NT2/D1 (cell line): ENCODE results near the gene ITPRID2.

ENCODE experiments used
- DNase-seq: peaks from one replicate; pipeline ENCODE4 v3.0.0-alpha.2; 2011; ENCODE audit warnings: low read depth, low spot score
- H3K27me3 ChIP-seq: 2 replicates; pipeline ENCODE4 v1.6.0; 2011; ENCODE audit warnings: mild to moderate bottlenecking; ENCODE audit not compliant: insufficient read length, insufficient read depth
- H3K36me3 ChIP-seq: 2 replicates; pipeline ENCODE4 v1.6.1; 2011; ENCODE audit warnings: mild to moderate bottlenecking, low read length, mixed read lengths; ENCODE audit not compliant: insufficient read depth, insufficient read length
- H3K4me1 ChIP-seq: 2 replicates; pipeline ENCODE4 v1.5.1; 2011; ENCODE audit not compliant: insufficient read depth, insufficient read length
- H3K4me3 ChIP-seq: 2 replicates; pipeline ENCODE4 v1.5.1; 2011; ENCODE audit warnings: low read depth; ENCODE audit not compliant: insufficient read length
- H3K9ac ChIP-seq: 2 replicates; pipeline ENCODE4 v1.6.0; 2011; ENCODE audit warnings: low read depth; ENCODE audit not compliant: insufficient read length
- H3K9me3 ChIP-seq: 2 replicates; pipeline ENCODE4 v1.5.1; 2011; ENCODE audit warnings: mild to moderate bottlenecking, low read length; ENCODE audit not compliant: insufficient read depth
- SUZ12 ChIP-seq: IDR thresholded peaks from 2 replicates; pipeline ENCODE4 v1.6.1; 2011; ENCODE audit not compliant: insufficient read length, insufficient read depth; ENCODE audit errors: extremely low read depth
- YY1 ChIP-seq: IDR thresholded peaks from 2 replicates; pipeline ENCODE4 v1.6.1; 2011; ENCODE audit not compliant: insufficient read length, insufficient read depth
- ZNF274 ChIP-seq: IDR thresholded peaks from 2 replicates; pipeline ENCODE4 v1.6.1; 2011; ENCODE audit warnings: mild to moderate bottlenecking, low read depth, low read length

ITPRID2 gene

DNA sequence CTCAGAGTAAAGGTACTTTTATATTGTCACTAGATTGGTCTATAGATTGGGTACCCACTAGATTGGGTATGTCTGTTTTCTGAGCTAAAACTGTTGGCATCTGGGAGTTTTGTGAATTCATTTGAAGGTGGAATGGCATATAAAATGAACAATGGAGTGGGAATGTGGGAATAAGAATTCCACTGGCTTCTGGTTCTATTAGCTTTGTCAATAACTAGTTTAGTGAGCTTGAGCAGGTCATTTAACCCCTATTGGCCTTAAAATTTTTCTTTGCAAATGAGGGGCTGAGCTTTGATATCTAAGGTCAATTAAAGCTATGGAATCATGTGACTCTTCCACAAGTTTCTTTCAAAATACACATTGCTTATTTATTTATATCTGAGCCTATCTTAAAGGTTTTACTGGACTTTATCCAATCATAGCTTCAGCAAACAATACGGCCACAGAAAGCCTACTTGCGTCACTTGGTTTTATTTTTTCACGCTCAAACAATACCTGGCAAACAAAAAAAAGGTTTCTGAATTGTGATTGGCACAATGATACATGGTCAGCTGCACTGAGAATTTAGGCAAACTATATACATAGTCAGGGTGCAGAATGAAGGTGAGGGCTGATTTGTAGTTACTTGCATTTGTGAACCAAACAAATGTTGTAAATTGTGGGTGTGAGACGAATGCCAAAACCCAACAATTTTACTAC lies 28.8 kb upstream of the ITPRID2 start:
- no peak overlapping the region for H3K9ac ChIP-seq
- H3K27me3 ChIP-seq, result no peaks in the 10 kb centered on the region
- H3K4me1 ChIP-seq, result no peaks in the 10 kb centered on the region
- H3K36me3 ChIP-seq, result no peaks in the 10 kb centered on the region
- no peak for DNase-seq
- no peaks in the 10 kb centered on the region for H3K9me3 ChIP-seq
- TF ChIP-seq YY1 (no peak), SUZ12 (no peak), ZNF274 (no peak)
- H3K4me3 ChIP-seq, result no peak overlapping the region

DNA sequence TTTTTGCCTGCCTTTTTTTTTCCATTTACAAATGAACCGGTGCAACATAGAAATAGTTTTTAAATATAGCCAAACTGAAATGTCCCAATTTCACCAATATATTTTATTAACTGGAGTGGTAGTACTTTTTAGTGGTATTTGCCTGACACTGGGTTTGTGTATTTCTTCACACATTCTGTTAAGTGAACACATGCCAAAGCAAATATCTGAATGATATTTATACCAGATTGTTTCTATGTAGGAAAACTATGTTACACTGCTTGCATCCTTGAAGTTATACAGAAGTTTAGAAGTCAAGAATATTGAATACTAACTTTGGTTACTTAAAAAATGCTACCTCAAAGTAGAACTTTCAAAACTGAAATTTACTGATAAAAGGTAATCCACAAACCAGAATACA lies 19.4 kb upstream of the ITPRID2 start:
- H3K4me3 ChIP-seq, result no peak overlapping the region
- H3K36me3 ChIP-seq, result no peaks in the 10 kb centered on the region
- no peaks in the 10 kb centered on the region for H3K9me3 ChIP-seq
- DNase-seq, result no peak
- no peaks in the 10 kb centered on the region for H3K27me3 ChIP-seq
- no peak overlapping the region for H3K9ac ChIP-seq
- no peaks in the 10 kb centered on the region for H3K4me1 ChIP-seq
- TF ChIP-seq SUZ12 (no peak), YY1 (no peak), ZNF274 (no peak)

DNA sequence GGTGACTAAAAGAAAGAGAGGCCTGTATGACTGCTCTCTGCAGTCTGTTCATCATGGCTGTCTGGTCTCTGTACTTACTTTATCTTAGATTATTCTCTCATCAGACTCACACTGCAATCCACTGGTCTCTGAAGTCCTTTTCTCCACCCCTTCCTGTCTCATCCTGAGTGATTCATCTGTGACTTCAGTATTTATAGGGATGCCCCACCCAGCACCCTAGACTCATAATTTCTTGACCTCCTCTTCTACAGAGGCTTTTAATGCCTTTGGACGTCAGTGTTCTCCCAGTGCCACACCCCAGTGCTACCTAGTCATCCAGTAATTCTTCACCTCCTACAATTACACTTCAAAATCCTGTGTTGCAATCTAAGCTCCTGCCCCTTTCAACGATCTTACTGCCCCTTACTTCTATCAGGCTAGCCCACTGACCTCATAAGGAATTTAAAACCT lies 14.9 kb upstream of the ITPRID2 start:
- no peak for DNase-seq
- Histone ChIP-seq H3K9ac (no peak overlapping the region), H3K27me3 (no peaks in the 10 kb centered on the region), H3K4me3 (no peak overlapping the region), H3K36me3 (no peaks in the 10 kb centered on the region), H3K9me3 (no peaks in the 10 kb centered on the region), H3K4me1 (no peaks in the 10 kb centered on the region)
- TF ChIP-seq SUZ12 (no peak), YY1 (no peak), ZNF274 (no peak)

DNA sequence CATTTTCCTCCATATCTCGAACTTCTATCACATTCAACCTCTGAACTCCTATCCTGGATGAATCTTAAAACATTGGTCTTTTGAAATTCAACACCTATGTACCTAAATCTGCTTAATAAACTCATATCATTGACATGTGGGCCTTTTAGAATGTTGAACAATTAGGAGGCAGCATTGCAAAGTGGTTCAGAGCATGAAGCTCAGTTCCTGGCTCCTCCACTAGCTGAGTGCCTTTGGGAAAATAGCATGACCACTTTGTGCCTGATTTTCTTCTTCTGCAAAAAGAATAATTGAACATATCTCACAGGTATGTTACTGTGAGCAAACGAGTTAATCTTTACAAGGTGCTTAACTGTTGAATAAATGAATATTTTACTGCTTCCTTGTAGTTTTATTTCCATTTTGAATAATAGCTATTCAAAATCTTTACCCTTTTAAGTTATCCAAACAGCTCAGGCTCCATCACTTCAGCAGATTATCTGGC lies 14.3 kb upstream of the ITPRID2 start:
- no peaks in the 10 kb centered on the region for H3K27me3 ChIP-seq
- TF ChIP-seq ZNF274, result no peak
- no peak for TF ChIP-seq SUZ12
- no peak for TF ChIP-seq YY1
- H3K4me3 ChIP-seq, result no peak overlapping the region
- H3K9me3 ChIP-seq, result no peaks in the 10 kb centered on the region
- H3K4me1 ChIP-seq, result no peaks in the 10 kb centered on the region
- no peaks in the 10 kb centered on the region for H3K36me3 ChIP-seq
- H3K9ac ChIP-seq, result no peak overlapping the region
- no peak for DNase-seq

DNA sequence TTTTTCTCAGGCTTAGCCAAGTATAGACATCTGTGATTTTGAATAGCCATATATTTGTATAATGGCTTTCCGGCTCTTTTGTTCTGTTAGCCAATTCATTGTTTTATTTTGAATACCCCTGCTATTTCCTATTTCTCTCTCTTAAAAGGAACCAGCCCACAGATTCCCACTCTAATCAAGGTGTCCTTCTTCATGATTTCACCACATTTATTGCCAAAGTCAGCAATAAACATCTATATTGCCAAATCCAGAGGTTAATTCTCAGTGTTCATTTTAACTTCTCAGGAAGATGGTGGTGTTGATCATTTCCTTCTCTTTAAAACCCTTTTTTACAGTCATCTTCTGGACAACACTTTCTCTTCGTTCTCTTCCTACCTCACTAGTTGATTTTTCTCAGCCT lies 13.1 kb upstream of the ITPRID2 start:
- Histone ChIP-seq H3K9me3 (no peaks in the 10 kb centered on the region), H3K36me3 (no peaks in the 10 kb centered on the region), H3K4me3 (no peak overlapping the region), H3K4me1 (no peaks in the 10 kb centered on the region), H3K9ac (no peak overlapping the region), H3K27me3 (no peaks in the 10 kb centered on the region)
- DNase-seq, result no peak
- TF ChIP-seq SUZ12, result no peak
- no peak for TF ChIP-seq ZNF274
- TF ChIP-seq YY1, result no peak

- no peak for DNase-seq
- H3K4me3 ChIP-seq, result no peak overlapping the region
- H3K27me3 ChIP-seq, result no peaks in the 10 kb centered on the region
- TF ChIP-seq ZNF274 (no peak), SUZ12 (no peak), YY1 (no peak)
- H3K9ac ChIP-seq, result no peak overlapping the region
- no peaks in the 10 kb centered on the region for H3K36me3 ChIP-seq
- H3K9me3 ChIP-seq, result no peaks in the 10 kb centered on the region
- H3K4me1 ChIP-seq, result no peaks in the 10 kb centered on the region
These were observed 12.2 kb upstream of the ITPRID2 start for GRCh38 chr2:181879295-181879694.

- TF ChIP-seq ZNF274 (no peak), SUZ12 (no peak), YY1 (no peak)
- Histone ChIP-seq H3K36me3 (no peaks in the 10 kb centered on the region), H3K4me3 (no peak overlapping the region), H3K27me3 (no peaks in the 10 kb centered on the region), H3K9ac (no peak overlapping the region), H3K4me1 (no peaks in the 10 kb centered on the region), H3K9me3 (no peaks in the 10 kb centered on the region)
- no peak for DNase-seq
These were observed 9.1 kb upstream of the ITPRID2 start for GRCh38 chr2:181882246-181883020.
